ENCODE measurements around the gene SAMD4A. TPM values are rescaled to one million over a fixed set of nuclear protein-coding genes. Genes with fewer than 3 reads are reported as not detected.
"Not testable (repeated sequence)": the region's sequence is repeated elsewhere in the genome, so short reads cannot be mapped to it uniquely, and the experiment has no call there.

The SAMD4A gene
- total RNA-seq, 1 experiment from 2014 or later = 77.2 TPM

- Histone ChIP-seq H3K9me2 (replicated peaks; ENCODE audit: insufficient read depth, low read length) (no peaks in the 10 kb centered on the region), H3K9me3 (ENCODE audit: low read length) (no peaks in the 10 kb centered on the region), H3K27ac (ENCODE audit: low read length) (no peak overlapping the region), H3K4me1 (ENCODE audit: low read length) (no peaks in the 10 kb centered on the region), H3K4me3 (ENCODE audit: low read length) (no peak overlapping the region), H4K20me1 (ENCODE audit: insufficient read depth, low read depth, low read length) (no peaks in the 10 kb centered on the region), H3K9ac (ENCODE audit: low read length) (no peak overlapping the region), H2AFZ (ENCODE audit: low read length) (no peak overlapping the region), H3K79me2 (ENCODE audit: low read length) (peaks cover 61% of the 10 kb centered on the region), H3K4me2 (ENCODE audit: low read depth, low read length, poor library complexity, severe bottlenecking) (no peak overlapping the region), H3K27me3 (ENCODE audit: low read length) (no peaks in the 10 kb centered on the region), H3K36me3 (ENCODE audit: insufficient read depth, low read length) (peaks cover 77% of the 10 kb centered on the region)
- DNase-seq = no peak
These were observed 182.8 kb downstream of the SAMD4A start for GRCh38 chr14:54749727-54750126.

- not testable (repeated sequence) for H3K9ac ChIP-seq (ENCODE audit: low read length); H2AFZ ChIP-seq (ENCODE audit: low read length); DNase-seq; H3K27me3 ChIP-seq (ENCODE audit: low read length); H3K4me2 ChIP-seq (ENCODE audit: low read depth, low read length, poor library complexity, severe bottlenecking); H4K20me1 ChIP-seq (ENCODE audit: insufficient read depth, low read depth, low read length); H3K9me2 ChIP-seq (replicated peaks; ENCODE audit: insufficient read depth, low read length); H3K9me3 ChIP-seq (ENCODE audit: low read length); H3K4me1 ChIP-seq (ENCODE audit: low read length); H3K4me3 ChIP-seq (ENCODE audit: low read length); H3K27ac ChIP-seq (ENCODE audit: low read length)
- H3K36me3 ChIP-seq (ENCODE audit: insufficient read depth, low read length) = peaks cover 79% of the 10 kb centered on the region
- H3K79me2 ChIP-seq (ENCODE audit: low read length) = peaks cover 32% of the 10 kb centered on the region
These were observed 185.7 kb downstream of the SAMD4A start for GRCh38 chr14:54752611-54753010.

GRCh38 chr14:54753396-54753795 lies 186.5 kb downstream of the SAMD4A start:
- H3K4me2 ChIP-seq (ENCODE audit: low read depth, low read length, poor library complexity, severe bottlenecking); H3K4me3 ChIP-seq (ENCODE audit: low read length); H3K9me2 ChIP-seq (replicated peaks; ENCODE audit: insufficient read depth, low read length); H3K9ac ChIP-seq (ENCODE audit: low read length); H3K27ac ChIP-seq (ENCODE audit: low read length); H3K4me1 ChIP-seq (ENCODE audit: low read length); H4K20me1 ChIP-seq (ENCODE audit: insufficient read depth, low read depth, low read length); H3K9me3 ChIP-seq (ENCODE audit: low read length); H3K27me3 ChIP-seq (ENCODE audit: low read length); H2AFZ ChIP-seq (ENCODE audit: low read length); DNase-seq: not testable (repeated sequence)
- Histone ChIP-seq H3K79me2 (ENCODE audit: low read length) (peaks cover 25% of the 10 kb centered on the region), H3K36me3 (ENCODE audit: insufficient read depth, low read length) (peaks cover 77% of the 10 kb centered on the region)

GRCh38 chr14:54754116-54754622 lies 187.2 kb downstream of the SAMD4A start:
- Histone ChIP-seq H2AFZ (ENCODE audit: low read length) (no peak overlapping the region), H3K4me2 (ENCODE audit: low read depth, low read length, poor library complexity, severe bottlenecking) (no peak overlapping the region), H3K27ac (ENCODE audit: low read length) (no peak overlapping the region), H3K27me3 (ENCODE audit: low read length) (no peaks in the 10 kb centered on the region), H4K20me1 (ENCODE audit: insufficient read depth, low read depth, low read length) (no peaks in the 10 kb centered on the region), H3K9ac (ENCODE audit: low read length) (no peak overlapping the region), H3K4me1 (ENCODE audit: low read length) (no peaks in the 10 kb centered on the region), H3K9me3 (ENCODE audit: low read length) (no peaks in the 10 kb centered on the region), H3K79me2 (ENCODE audit: low read length) (peaks cover 22% of the 10 kb centered on the region), H3K4me3 (ENCODE audit: low read length) (no peak overlapping the region), H3K36me3 (ENCODE audit: insufficient read depth, low read length) (peaks cover 70% of the 10 kb centered on the region), H3K9me2 (replicated peaks; ENCODE audit: insufficient read depth, low read length) (no peaks in the 10 kb centered on the region)
- DNase-seq = no peak

- Histone ChIP-seq H4K20me1 (ENCODE audit: insufficient read depth, low read depth, low read length) (no peaks in the 10 kb centered on the region), H3K9ac (ENCODE audit: low read length) (no peak overlapping the region), H3K9me3 (ENCODE audit: low read length) (no peaks in the 10 kb centered on the region), H3K36me3 (ENCODE audit: insufficient read depth, low read length) (peaks cover 68% of the 10 kb centered on the region), H2AFZ (ENCODE audit: low read length) (no peak overlapping the region), H3K4me3 (ENCODE audit: low read length) (no peak overlapping the region), H3K27ac (ENCODE audit: low read length) (no peak overlapping the region), H3K4me1 (ENCODE audit: low read length) (no peaks in the 10 kb centered on the region), H3K27me3 (ENCODE audit: low read length) (no peaks in the 10 kb centered on the region), H3K4me2 (ENCODE audit: low read depth, low read length, poor library complexity, severe bottlenecking) (no peak overlapping the region), H3K9me2 (replicated peaks; ENCODE audit: insufficient read depth, low read length) (no peaks in the 10 kb centered on the region), H3K79me2 (ENCODE audit: low read length) (peaks cover 17% of the 10 kb centered on the region)
- no peak for DNase-seq
These were observed 187.9 kb downstream of the SAMD4A start for GRCh38 chr14:54754623-54755386.

GRCh38 chr14:54756656-54757392 lies 189.9 kb downstream of the SAMD4A start:
- H3K9ac ChIP-seq (ENCODE audit: low read length) = no peak overlapping the region
- H3K4me3 ChIP-seq (ENCODE audit: low read length) = no peak overlapping the region
- no peaks in the 10 kb centered on the region for H3K9me2 ChIP-seq (replicated peaks; ENCODE audit: insufficient read depth, low read length)
- no peak overlapping the region for H2AFZ ChIP-seq (ENCODE audit: low read length)
- DNase-seq = no peak
- no peak overlapping the region for H3K27ac ChIP-seq (ENCODE audit: low read length)
- no peaks in the 10 kb centered on the region for H4K20me1 ChIP-seq (ENCODE audit: insufficient read depth, low read depth, low read length)
- H3K9me3 ChIP-seq (ENCODE audit: low read length) = no peaks in the 10 kb centered on the region
- peaks cover 64% of the 10 kb centered on the region for H3K36me3 ChIP-seq (ENCODE audit: insufficient read depth, low read length)
- no peaks in the 10 kb centered on the region for H3K4me1 ChIP-seq (ENCODE audit: low read length)
- no peaks in the 10 kb centered on the region for H3K27me3 ChIP-seq (ENCODE audit: low read length)
- H3K79me2 ChIP-seq (ENCODE audit: low read length) = peaks cover 6% of the 10 kb centered on the region; the same call in 1 of the 2 replicates
- no peak overlapping the region for H3K4me2 ChIP-seq (ENCODE audit: low read depth, low read length, poor library complexity, severe bottlenecking)

GRCh38 chr14:54758041-54758440 lies 191.1 kb downstream of the SAMD4A start:
- DNase-seq = no peak
- no peaks in the 10 kb centered on the region for H3K9me3 ChIP-seq (ENCODE audit: low read length)
- H3K9ac ChIP-seq (ENCODE audit: low read length) = no peak overlapping the region
- no peak overlapping the region for H2AFZ ChIP-seq (ENCODE audit: low read length)
- H3K27ac ChIP-seq (ENCODE audit: low read length) = no peak overlapping the region
- no peaks in the 10 kb centered on the region for H4K20me1 ChIP-seq (ENCODE audit: insufficient read depth, low read depth, low read length)
- H3K36me3 ChIP-seq (ENCODE audit: insufficient read depth, low read length) = peaks cover 63% of the 10 kb centered on the region; the same call in 1 of the 2 replicates
- no peaks in the 10 kb centered on the region for H3K4me1 ChIP-seq (ENCODE audit: low read length)
- H3K4me3 ChIP-seq (ENCODE audit: low read length) = no peak overlapping the region
- no peaks in the 10 kb centered on the region for H3K27me3 ChIP-seq (ENCODE audit: low read length)
- no peaks in the 10 kb centered on the region for H3K9me2 ChIP-seq (replicated peaks; ENCODE audit: insufficient read depth, low read length)
- H3K4me2 ChIP-seq (ENCODE audit: low read depth, low read length, poor library complexity, severe bottlenecking) = no peak overlapping the region
- peaks cover 5% of the 10 kb centered on the region; the same call in 1 of the 2 replicates for H3K79me2 ChIP-seq (ENCODE audit: low read length)

GRCh38 chr14:54759982-54760585 lies 193.2 kb downstream of the SAMD4A start:
- no peaks in the 10 kb centered on the region for H3K9me3 ChIP-seq (ENCODE audit: low read length)

More at GRCh38 chr14:54759982-54760585, 193.2 kb downstream of the SAMD4A start:
- H4K20me1 ChIP-seq (ENCODE audit: insufficient read depth, low read depth, low read length) = no peaks in the 10 kb centered on the region
- no peak overlapping the region for H3K9ac ChIP-seq (ENCODE audit: low read length)
- no peaks in the 10 kb centered on the region for H3K9me2 ChIP-seq (replicated peaks; ENCODE audit: insufficient read depth, low read length)
- H3K4me3 ChIP-seq (ENCODE audit: low read length) = no peak overlapping the region
- no peaks in the 10 kb centered on the region for H3K79me2 ChIP-seq (ENCODE audit: low read length)
- H3K27me3 ChIP-seq (ENCODE audit: low read length) = no peaks in the 10 kb centered on the region
- H3K4me1 ChIP-seq (ENCODE audit: low read length) = no peaks in the 10 kb centered on the region
- peaks cover 70% of the 10 kb centered on the region for H3K36me3 ChIP-seq (ENCODE audit: insufficient read depth, low read length)
- no peak for DNase-seq
- no peak overlapping the region for H2AFZ ChIP-seq (ENCODE audit: low read length)
- H3K4me2 ChIP-seq (ENCODE audit: low read depth, low read length, poor library complexity, severe bottlenecking) = no peak overlapping the region
- H3K27ac ChIP-seq (ENCODE audit: low read length) = no peak overlapping the region

Data from Karpas-422 (cell line).